OCI-LY7 (cell line): ENCODE measurements around the gene TSEN15. TPM values are rescaled to one million over a fixed set of nuclear protein-coding genes. Genes with fewer than 3 reads are reported as not detected.

Source experiments
- BruUV-seq: library from RNA; stranded (reverse); fragments of 400-500 nt; replicated peaks from 2 replicates; lab custom pipeline; 2021; lab: Mats Ljungman, UMichigan
- CTCF ChIA-PET: fragments of 300-600 bp; sonication (Branson Sonifier 250); formaldehyde crosslinking; loops from one replicate; lab custom pipeline; 2022; ENCODE audit warnings: antibody characterized with exemption; ENCODE audit not compliant: unreplicated experiment; lab: Charles Lee
- POLR2A ChIA-PET: fragments of 300-600 bp; sonication (Branson Sonifier 250); formaldehyde crosslinking; loops from one replicate; lab custom pipeline; 2022; ENCODE audit warnings: antibody characterized with exemption; lab: Charles Lee
- DNase-seq: peaks from one replicate; pipeline ENCODE4 v3.0.0-alpha.2; 2015; ENCODE audit warnings: low spot score
- H2AFZ ChIP-seq: fragments of 200-600 bp; sonication (generic), shearing (Covaris generic); 2 replicates; pipeline ENCODE4 v1.6.1; 2014; ENCODE audit warnings: mild to moderate bottlenecking, antibody characterized with exemption, low read length, moderate library complexity
- H3K27ac ChIP-seq: fragments of 200-600 bp; sonication (generic); 2 replicates; pipeline ENCODE4 v1.5.1; 2014; ENCODE audit warnings: mixed run types, low read depth, mild to moderate bottlenecking, moderate library complexity, low read length, inconsistent platforms; ENCODE audit not compliant: poor library complexity, severe bottlenecking
- H3K36me3 ChIP-seq: fragments of 200-600 bp; sonication (generic); 2 replicates; pipeline ENCODE4 v1.6.1; 2014; ENCODE audit warnings: mild to moderate bottlenecking, antibody characterized with exemption, low read length, moderate library complexity, mixed read lengths; ENCODE audit not compliant: insufficient read depth
- H3K4me1 ChIP-seq: fragments of 200-600 bp; sonication (generic); 2 replicates; pipeline ENCODE4 v1.5.1; 2014; ENCODE audit warnings: mild to moderate bottlenecking, low read length; ENCODE audit not compliant: insufficient read depth, poor library complexity, severe bottlenecking
- H3K4me2 ChIP-seq: fragments of 200-600 bp; sonication (generic); 2 replicates; pipeline ENCODE4 v1.6.1; 2014; ENCODE audit warnings: mild to moderate bottlenecking, low read length
- H3K4me3 ChIP-seq: fragments of 200-600 bp; sonication (generic); 2 replicates; pipeline ENCODE4 v1.5.1; 2014; ENCODE audit warnings: mild to moderate bottlenecking, low read depth, low read length; ENCODE audit not compliant: poor library complexity, severe bottlenecking
- H3K79me2 ChIP-seq: fragments of 200-600 bp; sonication (generic); 2 replicates; pipeline ENCODE4 v1.6.1; 2016; ENCODE audit warnings: low read depth, mild to moderate bottlenecking, low read length, moderate library complexity, mixed read lengths; ENCODE audit not compliant: insufficient read depth
- H3K9me2 ChIP-seq: fragments of 200-600 bp; sonication (generic); 2 replicates; pipeline ENCODE4 v1.6.1; 2016; ENCODE audit warnings: mild to moderate bottlenecking, low read length, mixed read lengths; ENCODE audit not compliant: insufficient read depth
- H3K9me3 ChIP-seq: fragments of 200-600 bp; sonication (generic); 2 replicates; pipeline ENCODE4 v1.6.1; 2014; ENCODE audit warnings: mild to moderate bottlenecking, mixed run types, low read length, mixed read lengths
- H4K20me1 ChIP-seq: fragments of 200-600 bp; sonication (generic); 2 replicates; pipeline ENCODE4 v1.6.1; 2014; ENCODE audit warnings: mild to moderate bottlenecking, antibody characterized with exemption, low read length, moderate library complexity, mixed read lengths; ENCODE audit not compliant: insufficient read depth
- CTCF ChIP-seq: fragments of 200-600 bp; sonication (generic); conservative IDR thresholded peaks from 2 replicates; pipeline ENCODE4 v1.5.1; 2014; ENCODE audit warnings: mild to moderate bottlenecking, antibody characterized with exemption, low read length, moderate library complexity, mixed read lengths
- EZH2phosphoT487 ChIP-seq: fragments of 200-600 bp; sonication (generic); IDR thresholded peaks from 2 replicates; pipeline ENCODE4 v1.6.1; 2018; ENCODE audit warnings: low read depth, borderline replicate concordance, mild to moderate bottlenecking, mixed run types, antibody characterized with exemption, low read length, moderate library complexity, mixed read lengths
- intact Hi-C: fragments of 100-400 bp; cut with micrococcal nuclease; formaldehyde crosslinking; loops from one replicate; pipeline ENCODE4 v1.10.0; 2022; ENCODE audit not compliant: unreplicated experiment
- total RNA-seq, 2 experiments: library from RNA; depleted of rRNA in 1 of 2; stranded (reverse); fragments of >200 nt in 1 of 2; shearing (Covaris generic) in 1 of 2; gene quantifications; 2 replicates each; pipeline ENCODE4 v1.2.3, GENCODE V29; 2014 to 2022

The TSEN15 gene
- total RNA-seq, 2 experiments from 2014 or later = 42.5 to 45.1 TPM

GRCh38 chr1:184116287-184116686, 64.8 kb downstream of the TSEN15 start:
- Histone ChIP-seq H3K4me1 (no peaks in the 10 kb centered on the region), H3K27ac (no peak overlapping the region), H3K9me3 (no peaks in the 10 kb centered on the region), H3K4me2 (no peak overlapping the region), H4K20me1 (no peaks in the 10 kb centered on the region), H3K9me2 (no peaks in the 10 kb centered on the region), H2AFZ (no peak overlapping the region), H3K79me2 (no peaks in the 10 kb centered on the region), H3K36me3 (no peaks in the 10 kb centered on the region), H3K4me3 (no peak overlapping the region)
- ChIA-PET POLR2A (no interaction called here), CTCF (no interaction called here)
- TF ChIP-seq CTCF (no peak), EZH2phosphoT487 (no peak)
- no peak for DNase-seq
- BruUV-seq = no TSS peak
- intact Hi-C loops = no loop called here

GRCh38 chr1:184118046-184118445, 66.5 kb downstream of the TSEN15 start:
- Histone ChIP-seq H2AFZ (no peak overlapping the region), H3K9me2 (no peaks in the 10 kb centered on the region), H3K27ac (no peak overlapping the region), H3K79me2 (no peaks in the 10 kb centered on the region), H3K4me1 (no peaks in the 10 kb centered on the region), H3K4me3 (no peak overlapping the region), H4K20me1 (no peaks in the 10 kb centered on the region), H3K36me3 (no peaks in the 10 kb centered on the region), H3K9me3 (no peaks in the 10 kb centered on the region), H3K4me2 (no peak overlapping the region)
- POLR2A ChIA-PET = interaction anchor here (0.6 kb wide), 1 partner anchor 188 kb away, joined by 3 read pairs; no protein-coding TSS in a partner anchor
- TF ChIP-seq CTCF (no peak), EZH2phosphoT487 (no peak)
- CTCF ChIA-PET = no interaction called here
- no peak for DNase-seq
- no TSS peak for BruUV-seq
- intact Hi-C loops = no loop called here

Other genes starting within 250 kb of the TSEN15 start
- 0.18 and 0.35 TPM in 2 replicates for gene RGL1, start 246.6 kb upstream of the TSEN15 start, total RNA-seq (2014; rRNA removed; shearing (Covaris generic))
- gene RGL1, start 246.6 kb upstream of the TSEN15 start, total RNA-seq (2022) = 0.20 and 0.32 TPM in 2 replicates
- gene COLGALT2, start 14.0 kb upstream of the TSEN15 start, total RNA-seq (2014; rRNA removed; shearing (Covaris generic)) = 0.03 TPM in 1 of 2 replicates, not detected in the other
- gene COLGALT2, start 14.0 kb upstream of the TSEN15 start, total RNA-seq (2022) = 0.10 TPM in 1 of 2 replicates, not detected in the other